GM23338 (cell line): Measurements from ENCODE around the gene ARL15. TPM values are rescaled to one million over a fixed set of nuclear protein-coding genes. Genes with fewer than 3 reads are reported as not detected.
A peak's percentile ranks its signal among the peaks of the same experiment; 100 is the strongest.

Experiments
- ATAC-seq: fragments of 200-7000 bp; cut with Tn5 transposase; 3 replicates; pipeline ENCODE4 v1.9.1; 2020
- DNase-seq: peaks from one replicate; pipeline ENCODE4 v3.0.0-alpha.2; 2015; ENCODE audit warnings: low spot score
- H2AFZ ChIP-seq: fragments of 200-600 bp; sonication (generic); 2 replicates; pipeline ENCODE4 v1.8.0; 2016; ENCODE audit warnings: antibody characterized with exemption, mild to moderate bottlenecking, moderate library complexity
- H3F3A ChIP-seq: fragments of 200-600 bp; sonication (generic); replicated peaks from 2 replicates; pipeline ENCODE4 v1.8.0; 2017; ENCODE audit warnings: antibody characterized with exemption, mixed run types, low read depth
- H3K27ac ChIP-seq: fragments of 200-600 bp; sonication (generic); 2 replicates; pipeline ENCODE4 v1.6.1; 2016; ENCODE audit warnings: low read depth
- H3K27me3 ChIP-seq: fragments of 200-600 bp; sonication (generic); 2 replicates; pipeline ENCODE4 v1.8.0; 2016; ENCODE audit warnings: mild to moderate bottlenecking, mixed run types, moderate library complexity; ENCODE audit not compliant: insufficient read depth
- H3K36me3 ChIP-seq: fragments of 200-600 bp; sonication (generic); 2 replicates; pipeline ENCODE4 v1.8.0; 2016; ENCODE audit warnings: mild to moderate bottlenecking; ENCODE audit not compliant: insufficient read depth
- H3K4me1 ChIP-seq: fragments of 200-600 bp; sonication (generic); 2 replicates; pipeline ENCODE4 v1.8.0; 2016; ENCODE audit warnings: mild to moderate bottlenecking, moderate library complexity; ENCODE audit not compliant: insufficient read depth
- H3K4me2 ChIP-seq: fragments of 200-600 bp; sonication (generic); 2 replicates; pipeline ENCODE4 v1.7.1; 2017; ENCODE audit warnings: mixed run types
- H3K4me3 ChIP-seq: fragments of 200-600 bp; sonication (generic); 2 replicates; pipeline ENCODE4 v1.6.1; 2016; ENCODE audit warnings: mixed run types
- H3K79me2 ChIP-seq: fragments of 200-600 bp; sonication (generic); replicated peaks from 2 replicates; pipeline ENCODE4 v1.8.0; 2017; ENCODE audit warnings: mild to moderate bottlenecking; ENCODE audit not compliant: insufficient read depth
- H3K9me2 ChIP-seq: fragments of 200-600 bp; sonication (generic); 2 replicates; pipeline ENCODE4 v1.8.0; 2017; ENCODE audit not compliant: insufficient read depth
- H4K20me1 ChIP-seq: fragments of 200-600 bp; sonication (generic); replicated peaks from 2 replicates; pipeline ENCODE4 v1.8.0; 2017; ENCODE audit warnings: mild to moderate bottlenecking; ENCODE audit not compliant: insufficient read depth
- H3K27ac Mint-ChIP-seq: 2 replicates; pipeline ENCODE4 v1.8.0; 2020; ENCODE audit warnings: inconsistent platforms, mild to moderate bottlenecking, moderate library complexity, mixed read lengths
- H3K27me3 Mint-ChIP-seq: 3 replicates; pipeline ENCODE4 v1.8.0; 2022; ENCODE audit warnings: low read depth, mild to moderate bottlenecking, moderate library complexity, mixed read lengths, inconsistent platforms; ENCODE audit not compliant: insufficient read depth, poor library complexity
- H3K36me3 Mint-ChIP-seq: 3 replicates; pipeline ENCODE4 v1.8.0; 2021; ENCODE audit warnings: low read depth, mild to moderate bottlenecking, inconsistent platforms, moderate library complexity, mixed read lengths
- H3K4me1 Mint-ChIP-seq: 3 replicates; pipeline ENCODE4 v1.8.0; 2020; ENCODE audit warnings: mild to moderate bottlenecking, inconsistent platforms, mixed read lengths
- H3K4me3 Mint-ChIP-seq: 3 replicates; pipeline ENCODE4 v1.8.0; 2021; ENCODE audit warnings: moderate library complexity, mild to moderate bottlenecking, inconsistent platforms, mixed read lengths
- H3K9me3 Mint-ChIP-seq: 3 replicates; pipeline ENCODE4 v1.8.0; 2020; ENCODE audit warnings: moderate library complexity, mild to moderate bottlenecking, inconsistent platforms, mixed read lengths
- CREB1 ChIP-seq: fragments of 250-450 bp; sonication (Bioruptor Pico); IDR thresholded peaks from 2 replicates; pipeline ENCODE4 v1.5.0; 2020; ENCODE audit warnings: low read depth, mild to moderate bottlenecking, moderate library complexity
- CTCF ChIP-seq, 2 experiments: fragments of 200-600 bp in 1 of 2; sonication (generic) in 1 of 2; conservative IDR thresholded peaks; 2 replicates each; pipeline versions ENCODE4 v1.5.1 to v1.6.1; 2016 to 2017; ENCODE audit warnings: antibody characterized with exemption in 2 of 2, low read depth in 2 of 2, mild to moderate bottlenecking in 2 of 2, moderate library complexity in 1 of 2
- ETS1 ChIP-seq: IDR thresholded peaks from 2 replicates; pipeline ENCODE4 v1.6.1; 2016; ENCODE audit warnings: antibody characterized with exemption
- EZH2 ChIP-seq: fragments of 200-600 bp; sonication (generic); IDR thresholded peaks from one replicate; pipeline ENCODE4 v1.8.0; 2017; ENCODE audit warnings: antibody characterized with exemption, mild to moderate bottlenecking, low read depth; ENCODE audit not compliant: unreplicated experiment
- EZH2phosphoT487 ChIP-seq: fragments of 200-600 bp; sonication (generic); IDR thresholded peaks from one replicate; pipeline ENCODE4 v1.8.1; 2018; ENCODE audit warnings: antibody characterized with exemption; ENCODE audit not compliant: unreplicated experiment
- JUNB ChIP-seq: IDR thresholded peaks from one replicate; pipeline ENCODE4 v1.6.1; 2016; ENCODE audit warnings: antibody characterized with exemption; ENCODE audit not compliant: unreplicated experiment
- NANOG ChIP-seq: IDR thresholded peaks from 2 replicates; pipeline ENCODE4 v1.6.1; 2016; ENCODE audit warnings: antibody characterized with exemption, borderline replicate concordance
- POLR2AphosphoS5 ChIP-seq: IDR thresholded peaks from 2 replicates; pipeline ENCODE4 v1.6.1; 2016; ENCODE audit warnings: antibody characterized with exemption, low read depth
- REST ChIP-seq: IDR thresholded peaks from one replicate; pipeline ENCODE4 v1.6.1; 2018; ENCODE audit warnings: antibody characterized with exemption; ENCODE audit not compliant: unreplicated experiment
- STAT1 ChIP-seq: IDR thresholded peaks from one replicate; pipeline ENCODE4 v1.6.1; 2016; ENCODE audit warnings: antibody characterized with exemption; ENCODE audit not compliant: unreplicated experiment
- ZNF114 ChIP-seq: fragments of 250-450 bp; sonication (Bioruptor Pico); IDR thresholded peaks from 2 replicates; pipeline ENCODE4 v1.5.0; 2020; ENCODE audit warnings: mild to moderate bottlenecking, moderate library complexity
- ZNF331 ChIP-seq: fragments of 250-450 bp; sonication (Bioruptor Pico); IDR thresholded peaks from 2 replicates; pipeline ENCODE4 v1.5.0; 2020; ENCODE audit warnings: low read depth, mild to moderate bottlenecking, moderate library complexity
- ZNF462 ChIP-seq: fragments of 250-450 bp; sonication (Bioruptor Pico); IDR thresholded peaks from 2 replicates; pipeline ENCODE4 v1.5.0; 2020; ENCODE audit warnings: mild to moderate bottlenecking, moderate library complexity
- long read RNA-seq: library from polyadenylated mRNA; unstranded; transcript quantifications from one replicate; pipeline ENCODE4 v2.0.0, GENCODE V29; 2020; ENCODE audit not compliant: unreplicated experiment
- polyA plus RNA-seq: library from polyadenylated mRNA; unstranded; fragments of >200 nt; fragmentation: Nextera tagmentation; extraction: Ambion mirVana; gene quantifications from 2 replicates; pipeline ENCODE4 v1.2.1, GENCODE V29; 2016
- total RNA-seq: library from RNA; depleted of rRNA; stranded (reverse); fragments of >200 nt; shearing (Covaris generic); gene quantifications from 2 replicates; pipeline ENCODE4 v1.2.3, GENCODE V29; 2014; rRNA removed

The ARL15 gene
- 34.5 and 54.0 TPM in 2 replicates for total RNA-seq
- polyA plus RNA-seq, result 12.1 and 13.0 TPM in 2 replicates
- long read RNA-seq, partial matches to known transcripts, result 0 of 4 reads
- long read RNA-seq, other reads (novel, unspliced or antisense), result 1 of 4 reads

- Mint-ChIP-seq H3K4me1 (peaks cover 20% of the 10 kb centered on the region), H3K9me3 (0 out of 3 replicates have a peak, but pooled peaks cover 2% of the 10 kb centered on the region), H3K27ac (peak within 1 kb of the TSS; percentile 97), H3K36me3 (no peaks in the 10 kb centered on the region), H3K27me3 (peaks cover 12% of the 10 kb centered on the region), H3K4me3 (peak within 1 kb of the TSS; percentile 94)
- H3K9me2 ChIP-seq, result no peaks in the 10 kb centered on the region
- H3F3A ChIP-seq, result no peaks in the 10 kb centered on the region
- DNase-seq (peak; percentile 98), ATAC-seq (peak; percentile 84)
- peak within 1 kb of the TSS; percentile 99 for H2AFZ ChIP-seq
- peaks cover 22% of the 10 kb centered on the region; the same call in 1 of the 2 replicates for H3K27me3 ChIP-seq
- H3K4me2 ChIP-seq, result peak within 1 kb of the TSS; percentile 86
- H3K79me2 ChIP-seq, result peaks cover 40% of the 10 kb centered on the region
- TF ChIP-seq CTCF (conservative IDR thresholded peaks at IDR 0.05; ENCODE audit: low read depth in 2 of 2) (no peak), POLR2AphosphoS5 (peak; percentile 99), NANOG (no peak), ZNF114 (CRISPR knock-in tag) (no peak), JUNB (no peak), ZNF331 (CRISPR knock-in tag) (no peak), EZH2 (no peak), ETS1 (no peak), STAT1 (no peak), EZH2phosphoT487 (no peak), CREB1 (CRISPR knock-in tag) (0 out of 2 replicates have a peak, but pooled peaks have one; percentile 16), ZNF462 (CRISPR knock-in tag) (no peak), REST (no peak)
- no peaks in the 10 kb centered on the region for H3K36me3 ChIP-seq
- H3K4me1 ChIP-seq, result peaks cover 30% of the 10 kb centered on the region
- H3K4me3 ChIP-seq, result peak within 1 kb of the TSS; percentile 91
- peak within 1 kb of the TSS; percentile 78 for H3K27ac ChIP-seq
- peaks cover 10% of the 10 kb centered on the region for H4K20me1 ChIP-seq
Measured at GRCh38 chr5:54310433-54311175, at the start of gene ARL15. Gene ARL15 (minus strand): TSS chr5:54310573.
